Breast epithelium (tissue), 3 donors: Measurements from ENCODE around the gene ZCCHC3.

ENCODE experiments used
- CTCF ChIP-seq, 3 donors: fragments of 450-650 bp; IDR thresholded peaks; one replicate each; pipeline ENCODE4 v1.5.1; 2016 to 2017; ENCODE audit warnings: antibody characterized with exemption in 3 of 3, mild to moderate bottlenecking in 3 of 3, moderate library complexity in 3 of 3
- POLR2A ChIP-seq: fragments of 450-650 bp; IDR thresholded peaks from one replicate; pipeline ENCODE4 v1.6.1; 2016; ENCODE audit warnings: antibody characterized with exemption, mild to moderate bottlenecking, moderate library complexity

- no peak for TF ChIP-seq CTCF (IDR thresholded peaks at IDR 0.05)
- no peak for TF ChIP-seq POLR2A
These were observed 45.7 kb downstream of the ZCCHC3 start for GRCh38 chr20:343107-343506.
